Prostate gland (tissue), 2 donors: Measurements from ENCODE around the gene HSPA9. TPM values are rescaled to one million over a fixed set of nuclear protein-coding genes. Genes with fewer than 3 reads are reported as not detected.

Experiments used
- DNase-seq: peaks from one replicate; pipeline ENCODE4 v3.0.0-alpha.2; 2019; ENCODE audit warnings: low spot score
- H3K27ac ChIP-seq, 2 donors: fragments of 200-600 bp; sonication (generic); 2 replicates each; pipeline ENCODE4 v1.5.1; 2017 to 2019
- H3K27me3 ChIP-seq: fragments of 200-600 bp; sonication (generic); replicated peaks from 2 replicates; pipeline ENCODE4 v1.5.1; 2019; ENCODE audit not compliant: insufficient read depth
- H3K36me3 ChIP-seq, 2 donors: fragments of 200-600 bp; sonication (generic); 1 replicate in 1 of 2; 2 replicates in 1 of 2; pipeline versions ENCODE4 v1.5.1 to v1.8.1; 2017 to 2019
- H3K4me1 ChIP-seq: fragments of 200-600 bp; sonication (generic); replicated peaks from 2 replicates; pipeline ENCODE4 v1.5.1; 2019
- H3K4me3 ChIP-seq, 2 donors: fragments of 200-600 bp; sonication (generic); 2 replicates each; pipeline ENCODE4 v1.5.1; 2017 to 2019
- H3K9me3 ChIP-seq: fragments of 200-600 bp; sonication (generic); 2 replicates; pipeline ENCODE4 v1.5.1; 2017
- CTCF ChIP-seq, 4 experiments: fragments of 200-600 bp in 2 of 4; fragments of 450-650 bp in 2 of 4; sonication (generic) in 2 of 4; IDR thresholded peaks; 1 replicate in 3 of 4; 2 replicates in 1 of 4; pipeline ENCODE4 v1.5.1; 2016 to 2019; ENCODE audit warnings: antibody characterized with exemption in 4 of 4, mild to moderate bottlenecking in 2 of 4, moderate library complexity in 2 of 4
- POLR2A ChIP-seq: fragments of 450-650 bp; IDR thresholded peaks from one replicate; pipeline ENCODE4 v1.6.1; 2016; ENCODE audit warnings: antibody characterized with exemption, mild to moderate bottlenecking
- POLR2AphosphoS5 ChIP-seq: sonication (generic); formaldehyde crosslinking; IDR thresholded peaks from one replicate; pipeline ENCODE4 v1.6.1; 2017; ENCODE audit warnings: antibody characterized with exemption
- WGBS: methylation state at CpG from one replicate; pipeline ENCODE4 v1.1.5; 2018; 5-methylcytosine and 5-hydroxymethylcytosine counted together
- intact Hi-C: fragments of 100-400 bp; cut with DNase I; formaldehyde crosslinking; loops from one replicate; pipeline ENCODE4 v1.14.2; 2022
- total RNA-seq, 2 donors: library from RNA; depleted of rRNA; stranded (reverse); fragments of >200 nt; gene quantifications; one replicate each; pipeline ENCODE4 v1.1.0, GENCODE V29; 2016

Gene HSPA9
- total RNA-seq, 2 donors from 2014 or later, result 273 to 331 TPM

GRCh38 chr5:138583984-138584637 is 8.9 kb upstream of the HSPA9 start:
- Histone ChIP-seq H3K27me3 (no peaks in the 10 kb centered on the region), H3K4me3 (no peak overlapping the region), H3K4me1 (peaks cover 2% of the 10 kb centered on the region), H3K9me3 (no peaks in the 10 kb centered on the region), H3K36me3 (no peaks in the 10 kb centered on the region), H3K27ac (no peak overlapping the region)
- DNase-seq, result no peak
- WGBS, result 46% methylated on average over 8 of the region's 8 CpGs
- intact Hi-C loops, result loop anchor here (5.0 to 10.0 kb wide), 2 partner anchors 53 to 141 kb away; no protein-coding TSS in a partner anchor
- TF ChIP-seq POLR2A (no peak), POLR2AphosphoS5 (no peak), CTCF (IDR thresholded peaks at IDR 0.05) (no peak)

GRCh38 chr5:138582959-138583358 is 7.8 kb upstream of the HSPA9 start:
- no peak for DNase-seq
- WGBS, result 91% methylated on average over 3 of the region's 3 CpGs
- Histone ChIP-seq H3K36me3 (no peaks in the 10 kb centered on the region), H3K4me1 (peaks cover 2% of the 10 kb centered on the region), H3K27me3 (no peaks in the 10 kb centered on the region), H3K9me3 (no peaks in the 10 kb centered on the region), H3K4me3 (no peak overlapping the region), H3K27ac (no peak overlapping the region)
- no peak for TF ChIP-seq CTCF (IDR thresholded peaks at IDR 0.05)
- TF ChIP-seq POLR2AphosphoS5, result no peak
- no peak for TF ChIP-seq POLR2A
- intact Hi-C loops, result loop anchor here (5.0 to 10.0 kb wide), 2 partner anchors 54 to 142 kb away; no protein-coding TSS in a partner anchor

- intact Hi-C loops, result loop anchor here (5.0 to 10.0 kb wide), 2 partner anchors 57 to 144 kb away; no protein-coding TSS in a partner anchor
- TF ChIP-seq POLR2AphosphoS5 (no peak), CTCF (IDR thresholded peaks at IDR 0.05) (no peak), POLR2A (no peak)
- H3K27ac ChIP-seq, result no peak overlapping the region
Observed at GRCh38 chr5:138580777-138581176, 5.6 kb upstream of the HSPA9 start.

GRCh38 chr5:138580001-138580400 is 4.8 kb upstream of the HSPA9 start:
- intact Hi-C loops, result loop anchor here (5.0 to 10.0 kb wide), 2 partner anchors 57 to 145 kb away; no protein-coding TSS in a partner anchor
- H3K27ac ChIP-seq, result no peak overlapping the region

More at GRCh38 chr5:138580777-138581176, 5.6 kb upstream of the HSPA9 start:
- DNase-seq, result no peak
- H3K27me3 ChIP-seq, result no peaks in the 10 kb centered on the region
- no peak overlapping the region for H3K4me3 ChIP-seq
- H3K4me1 ChIP-seq, result peaks cover 2% of the 10 kb centered on the region
- H3K36me3 ChIP-seq, result no peaks in the 10 kb centered on the region
- H3K9me3 ChIP-seq, result no peaks in the 10 kb centered on the region

More at GRCh38 chr5:138580001-138580400, 4.8 kb upstream of the HSPA9 start:
- H3K27me3 ChIP-seq, result no peaks in the 10 kb centered on the region
- no peak overlapping the region for H3K4me3 ChIP-seq
- TF ChIP-seq POLR2A (no peak), POLR2AphosphoS5 (no peak), CTCF (IDR thresholded peaks at IDR 0.05) (no peak)
- peaks cover 2% of the 10 kb centered on the region for H3K4me1 ChIP-seq
- no peaks in the 10 kb centered on the region for H3K36me3 ChIP-seq
- 99% methylated on average over 2 of the region's 2 CpGs for WGBS
- DNase-seq, result no peak
- no peaks in the 10 kb centered on the region for H3K9me3 ChIP-seq
